ENCODE results near the gene MAP3K3.
"Not testable (repeated sequence)": the region's sequence is repeated elsewhere in the genome, so short reads cannot be mapped to it uniquely, and the experiment has no call there.

Gene MAP3K3

GRCh38 chr17:63705657-63706056, 83.4 kb downstream of the MAP3K3 start:
- no peak for DNase-seq (ENCODE audit: low read depth)

GRCh38 chr17:63706336-63707082, 84.3 kb downstream of the MAP3K3 start:
- no peak for DNase-seq (ENCODE audit: low read depth)

GRCh38 chr17:63707151-63707550, 84.9 kb downstream of the MAP3K3 start:
- no peak for DNase-seq (ENCODE audit: low read depth)

GRCh38 chr17:63709110-63709509, 86.9 kb downstream of the MAP3K3 start:
- no peak for DNase-seq (ENCODE audit: low read depth)

- no peak for DNase-seq (ENCODE audit: low read depth)
These were observed 92.5 kb downstream of the MAP3K3 start for GRCh38 chr17:63714550-63715277.

GRCh38 chr17:63716426-63716825, 94.2 kb downstream of the MAP3K3 start:
- DNase-seq (ENCODE audit: low read depth): no peak

GRCh38 chr17:63718988-63719387, 96.8 kb downstream of the MAP3K3 start:
- no peak for DNase-seq (ENCODE audit: low read depth)

GRCh38 chr17:63720194-63720593, 98.0 kb downstream of the MAP3K3 start:
- DNase-seq (ENCODE audit: low read depth): not testable (repeated sequence)

- DNase-seq (ENCODE audit: low read depth): no peak
These were observed 100.2 kb downstream of the MAP3K3 start for GRCh38 chr17:63722403-63722802.

GRCh38 chr17:63735691-63736090, 113.5 kb downstream of the MAP3K3 start:
- no peak for DNase-seq (ENCODE audit: low read depth)

- no peak for DNase-seq (ENCODE audit: low read depth)
These were observed 118.4 kb downstream of the MAP3K3 start for GRCh38 chr17:63740464-63741142.

GRCh38 chr17:63741143-63741407, 118.9 kb downstream of the MAP3K3 start:
- DNase-seq (ENCODE audit: low read depth): no peak

GRCh38 chr17:63741408-63742173, 119.4 kb downstream of the MAP3K3 start, which contains the start of gene STRADA:
Gene STRADA (minus strand): TSS chr17:63741799. CDS start chr17:63728369, 13,430 bp downstream.
- peak; percentile 98 for DNase-seq (ENCODE audit: low read depth)
